PC-9 (cell line): Measurements from ENCODE around the gene DACH1. TPM values are rescaled to one million over a fixed set of nuclear protein-coding genes. Genes with fewer than 3 reads are reported as not detected.

Source experiments
- BruUV-seq: library from RNA; stranded (reverse); fragments of 400-500 nt; replicated peaks from 2 replicates; lab custom pipeline; 2021; lab: Mats Ljungman, UMichigan
- CTCF ChIA-PET: fragments of 300-600 bp; sonication (Branson Sonifier 250); formaldehyde crosslinking; loops from one replicate; lab custom pipeline; 2022; ENCODE audit warnings: antibody characterized with exemption; lab: Charles Lee
- POLR2A ChIA-PET: fragments of 300-600 bp; sonication (Branson Sonifier 250); formaldehyde crosslinking; loops from one replicate; lab custom pipeline; 2022; ENCODE audit warnings: antibody characterized with exemption; ENCODE audit not compliant: unreplicated experiment; lab: Charles Lee
- DNase-seq, 2 experiments: peaks; one replicate each; pipeline versions ENCODE4 v3.0.0 to v3.0.0-alpha.2; 2015 to 2022; ENCODE audit warnings: mixed read lengths in 1 of 2
- H2AFZ ChIP-seq: fragments of 200-600 bp; sonication (generic); 2 replicates; pipeline ENCODE4 v1.8.1; 2017; ENCODE audit warnings: antibody characterized with exemption
- H3F3A ChIP-seq: fragments of 200-600 bp; sonication (generic); 2 replicates; pipeline ENCODE4 v1.8.1; 2017; ENCODE audit warnings: antibody characterized with exemption, mild to moderate bottlenecking, low read depth; ENCODE audit not compliant: insufficient read depth
- H3K27ac ChIP-seq: fragments of 200-600 bp; sonication (generic); 2 replicates; pipeline ENCODE4 v1.6.1; 2016; ENCODE audit warnings: mixed run types
- H3K27me3 ChIP-seq: fragments of 200-600 bp; sonication (generic); 2 replicates; pipeline ENCODE4 v1.6.1; 2016; ENCODE audit warnings: low read depth, mixed run types; ENCODE audit not compliant: insufficient read depth
- H3K36me3 ChIP-seq: fragments of 200-600 bp; sonication (generic); 2 replicates; pipeline ENCODE4 v1.6.1; 2016; ENCODE audit warnings: low read depth, mixed run types
- H3K4me1 ChIP-seq: fragments of 200-600 bp; sonication (generic); replicated peaks from 2 replicates; pipeline ENCODE4 v1.6.1; 2016; ENCODE audit warnings: mixed run types; ENCODE audit not compliant: insufficient read depth
- H3K4me2 ChIP-seq: fragments of 200-600 bp; sonication (generic); 2 replicates; pipeline ENCODE4 v1.6.1; 2017; ENCODE audit warnings: mixed run types
- H3K4me3 ChIP-seq: fragments of 200-600 bp; sonication (generic); 2 replicates; pipeline ENCODE4 v1.6.1; 2016; ENCODE audit warnings: mixed run types
- H3K79me2 ChIP-seq: fragments of 200-600 bp; sonication (generic); 2 replicates; pipeline ENCODE4 v1.6.1; 2017; ENCODE audit warnings: low read depth, mixed run types
- H3K9me2 ChIP-seq: fragments of 200-600 bp; sonication (generic); 2 replicates; pipeline ENCODE4 v1.8.1; 2017; ENCODE audit warnings: mild to moderate bottlenecking; ENCODE audit not compliant: insufficient read depth
- H3K9me3 ChIP-seq: fragments of 200-600 bp; sonication (generic); 2 replicates; pipeline ENCODE4 v1.8.1; 2016; ENCODE audit warnings: low read depth; ENCODE audit not compliant: insufficient read depth
- H4K20me1 ChIP-seq: fragments of 200-600 bp; sonication (generic); 2 replicates; pipeline ENCODE4 v1.8.1; 2017; ENCODE audit not compliant: insufficient read depth
- EZH2 ChIP-seq: fragments of 200-600 bp; sonication (generic); IDR thresholded peaks from 2 replicates; pipeline ENCODE4 v1.8.0; 2017; ENCODE audit warnings: antibody characterized with exemption, low read depth
- intact Hi-C: fragments of 100-400 bp; cut with micrococcal nuclease; formaldehyde crosslinking; loops from one replicate; pipeline ENCODE4 v1.10.0; 2022; ENCODE audit not compliant: unreplicated experiment
- total RNA-seq: library from RNA; stranded (reverse); gene quantifications from 2 replicates; pipeline ENCODE4 v1.2.3, GENCODE V29; 2021
- TF ChIP-seq, protein P1 (sequence below): fragments of 200-600 bp; sonication (generic); conservative IDR thresholded peaks from 2 replicates; pipeline ENCODE4 v1.6.1; 2017; ENCODE audit warnings: mixed run types, antibody characterized with exemption, mild to moderate bottlenecking, moderate library complexity

Gene DACH1
- total RNA-seq, 1 experiment from 2014 or later: 1.5 TPM

GRCh38 chr13:71499944-71500514 is 367.0 kb downstream of the DACH1 start:
- BruUV-seq: no TSS peak
- Histone ChIP-seq H3K27ac (no peak overlapping the region), H3K36me3 (no peaks in the 10 kb centered on the region), H3K79me2 (no peaks in the 10 kb centered on the region), H3K4me3 (no peak overlapping the region), H4K20me1 (no peaks in the 10 kb centered on the region), H3K9me3 (no peaks in the 10 kb centered on the region), H2AFZ (no peak overlapping the region), H3K9me2 (no peaks in the 10 kb centered on the region), H3K4me2 (no peak overlapping the region), H3K4me1 (no peaks in the 10 kb centered on the region), H3K27me3 (no peaks in the 10 kb centered on the region), H3F3A (no peaks in the 10 kb centered on the region)
- ChIA-PET POLR2A (no interaction called here), CTCF (no interaction called here)
- intact Hi-C loops: loop anchor here (10.0 kb wide), 1 partner anchor 65 kb away; no protein-coding TSS in a partner anchor
- TF ChIP-seq EZH2: no peak
- TF ChIP-seq, protein P1, sequence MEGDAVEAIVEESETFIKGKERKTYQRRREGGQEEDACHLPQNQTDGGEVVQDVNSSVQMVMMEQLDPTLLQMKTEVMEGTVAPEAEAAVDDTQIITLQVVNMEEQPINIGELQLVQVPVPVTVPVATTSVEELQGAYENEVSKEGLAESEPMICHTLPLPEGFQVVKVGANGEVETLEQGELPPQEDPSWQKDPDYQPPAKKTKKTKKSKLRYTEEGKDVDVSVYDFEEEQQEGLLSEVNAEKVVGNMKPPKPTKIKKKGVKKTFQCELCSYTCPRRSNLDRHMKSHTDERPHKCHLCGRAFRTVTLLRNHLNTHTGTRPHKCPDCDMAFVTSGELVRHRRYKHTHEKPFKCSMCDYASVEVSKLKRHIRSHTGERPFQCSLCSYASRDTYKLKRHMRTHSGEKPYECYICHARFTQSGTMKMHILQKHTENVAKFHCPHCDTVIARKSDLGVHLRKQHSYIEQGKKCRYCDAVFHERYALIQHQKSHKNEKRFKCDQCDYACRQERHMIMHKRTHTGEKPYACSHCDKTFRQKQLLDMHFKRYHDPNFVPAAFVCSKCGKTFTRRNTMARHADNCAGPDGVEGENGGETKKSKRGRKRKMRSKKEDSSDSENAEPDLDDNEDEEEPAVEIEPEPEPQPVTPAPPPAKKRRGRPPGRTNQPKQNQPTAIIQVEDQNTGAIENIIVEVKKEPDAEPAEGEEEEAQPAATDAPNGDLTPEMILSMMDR: no peak
- no peak for DNase-seq

DNA sequence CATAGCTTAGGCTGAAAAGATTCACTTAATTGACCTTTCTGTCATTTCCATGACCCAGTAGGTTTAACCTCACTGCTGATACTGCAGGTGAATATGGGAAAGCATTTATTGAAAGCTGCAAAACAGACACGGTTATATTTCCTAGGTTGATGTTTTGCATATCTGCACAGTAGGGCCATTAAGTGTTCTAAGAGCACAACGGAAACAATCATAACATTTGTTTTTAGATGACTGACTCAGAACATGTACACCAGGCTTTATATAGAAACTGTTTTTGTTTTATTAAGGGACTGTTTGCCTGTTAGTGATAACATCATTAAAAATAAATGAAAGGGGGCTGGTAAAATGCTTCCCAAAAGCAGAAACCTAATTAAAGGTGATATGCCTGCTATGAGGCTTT is 367.8 kb downstream of the DACH1 start:
- no peaks in the 10 kb centered on the region for H3K9me2 ChIP-seq
- H3K4me3 ChIP-seq: no peak overlapping the region
- H3K27ac ChIP-seq: no peak overlapping the region
- no peaks in the 10 kb centered on the region for H3K79me2 ChIP-seq
- H3K4me2 ChIP-seq: no peak overlapping the region
- H3K4me1 ChIP-seq: no peaks in the 10 kb centered on the region
- no peaks in the 10 kb centered on the region for H3K36me3 ChIP-seq
- POLR2A ChIA-PET: no interaction called here
- no peak overlapping the region for H2AFZ ChIP-seq
- intact Hi-C loops: no loop called here
- no peaks in the 10 kb centered on the region for H3F3A ChIP-seq
- no peaks in the 10 kb centered on the region for H3K9me3 ChIP-seq
- no peaks in the 10 kb centered on the region for H3K27me3 ChIP-seq
- BruUV-seq: no TSS peak
- H4K20me1 ChIP-seq: no peaks in the 10 kb centered on the region
- DNase-seq: no peak
- CTCF ChIA-PET: no interaction called here
- TF ChIP-seq EZH2: no peak
- TF ChIP-seq, protein P1: no peak

GRCh38 chr13:71493189-71493588 is 373.8 kb downstream of the DACH1 start:
- no peak for TF ChIP-seq EZH2
- TF ChIP-seq, protein P1: no peak
- Histone ChIP-seq H3K9me2 (no peaks in the 10 kb centered on the region), H3K27ac (no peak overlapping the region), H3K4me2 (no peak overlapping the region), H3K9me3 (no peaks in the 10 kb centered on the region), H3K27me3 (no peaks in the 10 kb centered on the region), H4K20me1 (no peaks in the 10 kb centered on the region), H2AFZ (no peak overlapping the region), H3K36me3 (no peaks in the 10 kb centered on the region), H3K4me1 (no peaks in the 10 kb centered on the region), H3F3A (no peaks in the 10 kb centered on the region), H3K4me3 (no peak overlapping the region), H3K79me2 (no peaks in the 10 kb centered on the region)
- no TSS peak for BruUV-seq
- no peak for DNase-seq
- CTCF ChIA-PET: no interaction called here
- intact Hi-C loops: no loop called here
- POLR2A ChIA-PET: no interaction called here
